ENCODE results near the gene PRKCA.

- TF ChIP-seq PATZ1 (CRISPR knock-in tag; IDR thresholded peaks at IDR 0.05; ENCODE audit: borderline replicate concordance) (no peak), ZNF565 (CRISPR knock-in tag; conservative IDR thresholded peaks at IDR 0.05; ENCODE audit: low read depth) (no peak), TOX (CRISPR knock-in tag; IDR thresholded peaks at IDR 0.05; ENCODE audit: borderline replicate concordance) (no peak), ZFP3 (CRISPR knock-in tag; IDR thresholded peaks at IDR 0.05) (no peak), BACH2 (CRISPR knock-in tag; IDR thresholded peaks at IDR 0.05; ENCODE audit: borderline replicate concordance) (no peak)
These were observed 528.0 kb downstream of the PRKCA start for GRCh38 chr17:66830451-66830850.
